ENCODE results near the gene NHLRC4. TPM values are rescaled to one million over a fixed set of nuclear protein-coding genes. Genes with fewer than 3 reads are reported as not detected.
A peak's percentile ranks its signal among the peaks of the same experiment; 100 is the strongest.

NHLRC4 gene
- total and polyA plus RNA-seq, 9 of the 15 experiments (the other 6 are each of a cell fraction or from before 2014, with no cell fraction given) = 0.24 to 3.7 (median 1.3) TPM; not detected in 2

- no peak for TF ChIP-seq PCBP2 (IDR thresholded peaks at IDR 0.05; ENCODE audit: low read depth, low read length, poor library complexity, severe bottlenecking)
- TF ChIP-seq POLR2G (IDR thresholded peaks at IDR 0.05; ENCODE audit: low read depth, low read length) = peak; percentile 69
- TF ChIP-seq ZNF140 (CRISPR knock-in tag; IDR thresholded peaks at IDR 0.05) = no peak
- TF ChIP-seq HEY1 (CRISPR knock-in tag; IDR thresholded peaks at IDR 0.05; ENCODE audit: borderline replicate concordance) = no peak
- TF ChIP-seq HNRNPUL1 (IDR thresholded peaks at IDR 0.05; ENCODE audit: low read length) = no peak
- no peak for TF ChIP-seq RERE (CRISPR knock-in tag; IDR thresholded peaks at IDR 0.05; ENCODE audit: borderline replicate concordance)
- TF ChIP-seq ZNF407 (IDR thresholded peaks at IDR 0.05; ENCODE audit: low read depth) = no peak
- TF ChIP-seq NR2C2 (CRISPR knock-in tag; IDR thresholded peaks at IDR 0.05) = peak; percentile 38; the same call in 1 of the 2 replicates
- no peak for TF ChIP-seq NR2C2 (tag; IDR thresholded peaks at IDR 0.05)
- TF ChIP-seq, protein P1, sequence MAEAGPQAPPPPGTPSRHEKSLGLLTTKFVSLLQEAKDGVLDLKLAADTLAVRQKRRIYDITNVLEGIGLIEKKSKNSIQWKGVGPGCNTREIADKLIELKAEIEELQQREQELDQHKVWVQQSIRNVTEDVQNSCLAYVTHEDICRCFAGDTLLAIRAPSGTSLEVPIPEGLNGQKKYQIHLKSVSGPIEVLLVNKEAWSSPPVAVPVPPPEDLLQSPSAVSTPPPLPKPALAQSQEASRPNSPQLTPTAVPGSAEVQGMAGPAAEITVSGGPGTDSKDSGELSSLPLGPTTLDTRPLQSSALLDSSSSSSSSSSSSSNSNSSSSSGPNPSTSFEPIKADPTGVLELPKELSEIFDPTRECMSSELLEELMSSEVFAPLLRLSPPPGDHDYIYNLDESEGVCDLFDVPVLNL (CRISPR knock-in tag; IDR thresholded peaks at IDR 0.05; ENCODE audit: low read depth) = no peak
- TF ChIP-seq ZBED1 (IDR thresholded peaks at IDR 0.05) = peak; percentile 59; the same call in 1 of the 2 replicates
- no peak for TF ChIP-seq ZNF561 (CRISPR knock-in tag; conservative IDR thresholded peaks at IDR 0.05)
Measured at GRCh38 chr16:528111-529011, 38.4 kb upstream of the NHLRC4 start (continued).
